LNCaP clone FGC (cell line): Measurements from ENCODE around the gene PTPRD.

Experiments used
- DNase-seq: peaks from one replicate; pipeline ENCODE4 v3.0.0-alpha.2; 2011; ENCODE audit warnings: low read depth
- H3K4me3 ChIP-seq: 2 replicates; pipeline ENCODE4 v1.5.1; 2011; ENCODE audit warnings: mild to moderate bottlenecking, low read depth, low read length, control low read depth
- TF ChIP-seq, protein P1 (sequence below): IDR thresholded peaks from 2 replicates; pipeline ENCODE4 v1.5.1; 2012; ENCODE audit warnings: mild to moderate bottlenecking; ENCODE audit not compliant: control insufficient read depth, insufficient read depth; ENCODE audit errors: extremely low read depth

PTPRD gene

DNA sequence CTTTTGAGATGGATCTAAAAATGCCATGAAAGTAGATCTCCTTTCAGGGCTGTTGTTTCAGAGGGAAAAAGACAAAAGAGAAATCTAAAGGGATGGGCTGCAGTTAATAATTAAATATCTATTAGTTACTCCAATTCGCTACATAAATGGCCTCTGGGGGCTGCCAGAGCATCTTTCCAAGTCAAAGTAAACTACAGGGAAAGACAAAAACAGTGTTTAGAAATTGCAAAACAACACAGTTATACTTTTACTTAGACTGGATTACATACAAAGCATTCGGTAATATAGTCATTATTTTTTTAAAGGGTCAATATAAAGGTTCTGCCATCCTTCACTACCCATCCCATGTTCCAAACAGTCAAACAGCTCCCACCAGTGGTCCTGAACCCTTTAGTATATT lies 1959.7 kb downstream of the PTPRD start:
- no peak overlapping the region for H3K4me3 ChIP-seq
- TF ChIP-seq, protein P1, sequence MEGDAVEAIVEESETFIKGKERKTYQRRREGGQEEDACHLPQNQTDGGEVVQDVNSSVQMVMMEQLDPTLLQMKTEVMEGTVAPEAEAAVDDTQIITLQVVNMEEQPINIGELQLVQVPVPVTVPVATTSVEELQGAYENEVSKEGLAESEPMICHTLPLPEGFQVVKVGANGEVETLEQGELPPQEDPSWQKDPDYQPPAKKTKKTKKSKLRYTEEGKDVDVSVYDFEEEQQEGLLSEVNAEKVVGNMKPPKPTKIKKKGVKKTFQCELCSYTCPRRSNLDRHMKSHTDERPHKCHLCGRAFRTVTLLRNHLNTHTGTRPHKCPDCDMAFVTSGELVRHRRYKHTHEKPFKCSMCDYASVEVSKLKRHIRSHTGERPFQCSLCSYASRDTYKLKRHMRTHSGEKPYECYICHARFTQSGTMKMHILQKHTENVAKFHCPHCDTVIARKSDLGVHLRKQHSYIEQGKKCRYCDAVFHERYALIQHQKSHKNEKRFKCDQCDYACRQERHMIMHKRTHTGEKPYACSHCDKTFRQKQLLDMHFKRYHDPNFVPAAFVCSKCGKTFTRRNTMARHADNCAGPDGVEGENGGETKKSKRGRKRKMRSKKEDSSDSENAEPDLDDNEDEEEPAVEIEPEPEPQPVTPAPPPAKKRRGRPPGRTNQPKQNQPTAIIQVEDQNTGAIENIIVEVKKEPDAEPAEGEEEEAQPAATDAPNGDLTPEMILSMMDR, result no peak
- DNase-seq, result no peak

DNA sequence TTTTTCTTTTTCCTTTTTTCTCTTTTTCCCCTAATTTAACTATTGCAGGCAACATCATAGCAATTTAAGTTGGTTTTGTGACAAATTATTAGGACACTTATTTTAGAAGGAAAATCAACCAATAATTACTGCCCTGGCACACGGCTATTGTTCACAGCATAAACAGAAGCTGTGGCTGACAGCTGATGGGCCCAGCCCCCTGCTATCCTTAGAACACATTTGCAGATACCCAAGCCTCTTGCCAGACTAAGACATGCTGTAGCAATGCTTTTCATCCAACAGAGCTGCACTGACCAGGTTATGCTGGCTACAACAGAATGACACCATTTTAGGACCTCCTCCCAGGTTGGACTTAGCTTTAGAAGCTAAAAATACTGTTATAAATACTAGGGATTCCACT lies 1960.5 kb downstream of the PTPRD start:
- TF ChIP-seq, protein P1, result no peak
- H3K4me3 ChIP-seq, result no peak overlapping the region
- no peak for DNase-seq

DNA sequence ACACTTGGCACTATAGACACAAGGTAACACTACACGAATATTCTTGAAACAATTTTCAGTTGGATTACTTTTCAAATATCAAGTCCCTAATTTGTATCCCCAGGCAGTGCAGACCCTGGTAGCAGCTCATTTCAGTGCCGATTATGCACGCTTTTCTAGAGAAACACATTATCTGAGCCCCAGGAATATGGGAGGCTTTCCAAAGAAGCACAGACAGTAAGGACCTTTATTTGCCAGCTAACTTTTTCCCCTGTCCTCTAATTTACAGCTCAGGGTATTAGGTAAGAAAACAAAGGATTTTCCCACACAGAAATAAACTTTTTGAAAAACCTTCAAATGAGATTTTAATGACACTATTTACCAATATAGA lies 1961.0 kb downstream of the PTPRD start:
- TF ChIP-seq, protein P1, result no peak
- no peak overlapping the region for H3K4me3 ChIP-seq
- DNase-seq, result no peak

DNA sequence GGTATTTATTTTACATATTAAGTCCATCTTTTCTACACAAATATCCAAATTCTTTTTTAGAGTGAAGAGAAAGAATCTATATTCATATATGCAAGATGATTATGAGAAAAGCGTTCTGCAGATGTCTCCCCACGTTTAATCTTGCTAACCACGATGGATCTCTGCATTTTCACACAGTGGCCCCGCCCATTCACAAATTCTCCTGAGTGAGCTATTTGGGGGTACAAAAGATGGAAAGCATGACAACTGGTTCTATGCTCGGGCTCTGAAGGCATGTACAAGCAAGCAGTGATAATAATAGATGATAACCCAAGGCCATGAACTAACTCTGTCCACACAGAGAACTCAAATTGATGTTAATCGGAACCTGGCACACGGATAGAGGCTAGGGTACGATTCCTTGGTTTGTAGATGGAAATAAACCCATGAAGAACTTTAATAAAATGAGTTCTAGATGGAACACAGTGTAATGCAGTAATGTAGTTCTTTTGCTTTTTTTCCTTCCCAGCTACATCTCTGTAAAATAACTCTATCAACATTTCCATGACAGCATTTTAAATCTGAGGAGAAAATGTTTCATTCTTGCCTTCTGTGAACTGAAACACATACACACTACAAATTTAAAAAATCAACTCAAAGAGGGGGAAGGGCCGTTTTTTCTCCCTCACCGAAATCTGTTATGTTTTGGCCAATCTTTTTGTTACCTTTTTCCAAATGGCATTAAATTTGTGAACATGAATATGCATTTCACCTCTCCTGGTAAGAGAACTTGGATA lies 1961.5 kb downstream of the PTPRD start:
- TF ChIP-seq, protein P1, result no peak

DNA sequence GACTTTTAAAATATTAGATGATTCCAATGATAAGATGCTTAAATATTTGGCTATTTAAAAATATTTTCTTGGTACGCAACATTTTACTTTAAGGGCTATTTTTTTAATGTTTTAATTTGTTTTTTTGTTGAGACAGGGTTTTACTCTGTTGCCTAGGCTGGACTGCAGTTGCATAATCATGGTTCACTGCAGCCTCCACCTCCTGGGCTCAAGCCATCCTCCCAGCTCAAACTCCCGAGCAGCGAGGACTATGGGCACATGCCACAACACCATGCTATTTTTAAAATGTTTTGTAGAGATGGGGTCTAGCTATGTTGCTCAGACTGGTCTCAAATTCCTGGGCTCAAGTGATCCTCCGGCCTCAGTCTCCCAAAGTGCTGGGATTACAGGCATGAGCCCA lies 1963.0 kb downstream of the PTPRD start:
- no peak overlapping the region for H3K4me3 ChIP-seq
- DNase-seq, result no peak
- TF ChIP-seq, protein P1, result no peak

More for the DNA sequence above, 1961.5 kb downstream of the PTPRD start:
- DNase-seq, result no peak
- H3K4me3 ChIP-seq, result no peak overlapping the region

DNA sequence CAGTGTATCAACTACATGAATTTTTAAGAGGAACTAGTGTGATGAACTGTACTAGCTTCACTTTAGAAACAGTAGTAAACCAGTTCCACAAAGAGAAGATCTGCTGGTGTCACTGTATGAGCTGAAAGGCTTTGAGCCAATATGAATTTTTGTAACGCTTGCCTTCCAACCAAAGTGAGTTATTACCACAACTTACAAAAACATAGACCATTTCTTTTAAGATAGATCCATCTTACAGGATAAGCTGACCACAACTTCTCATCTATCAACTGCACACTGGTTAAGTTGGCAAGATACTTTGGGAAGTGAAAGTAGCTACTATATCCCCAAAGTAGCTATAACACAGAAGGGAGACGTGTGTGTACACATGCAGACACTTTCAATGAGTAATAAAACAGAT lies 1963.6 kb downstream of the PTPRD start:
- H3K4me3 ChIP-seq, result no peak overlapping the region
- TF ChIP-seq, protein P1, result no peak
- DNase-seq, result no peak
